Loucy (cell line): ENCODE measurements around the gene SMIM17.

Experiments used
- H2AFZ ChIP-seq: fragments of 200-600 bp; sonication (generic); 2 replicates; pipeline ENCODE4 v1.6.0; 2016; ENCODE audit warnings: antibody characterized with exemption, mild to moderate bottlenecking, low read length, moderate library complexity
- H3F3A ChIP-seq: fragments of 200-600 bp; 2 replicates; pipeline ENCODE4 v1.6.0; 2016; ENCODE audit warnings: antibody characterized with exemption, low read depth, mild to moderate bottlenecking
- H3K27me3 ChIP-seq: fragments of 200-600 bp; sonication (generic); 2 replicates; pipeline ENCODE4 v1.6.1; 2014; ENCODE audit warnings: low read length, mild to moderate bottlenecking; ENCODE audit not compliant: insufficient read depth, poor library complexity, severe bottlenecking
- H3K36me3 ChIP-seq: fragments of 200-600 bp; sonication (generic); 2 replicates; pipeline ENCODE4 v1.6.1; 2016; ENCODE audit warnings: low read length; ENCODE audit not compliant: insufficient read depth
- H3K4me1 ChIP-seq: fragments of 200-600 bp; sonication (generic); 2 replicates; pipeline ENCODE4 v1.5.1; 2014; ENCODE audit warnings: low read length, mild to moderate bottlenecking; ENCODE audit not compliant: insufficient read depth, poor library complexity, severe bottlenecking
- H3K4me2 ChIP-seq: fragments of 200-600 bp; sonication (generic); 2 replicates; pipeline ENCODE4 v1.6.0; 2014; ENCODE audit warnings: antibody characterized with exemption, low read length, low read depth, mild to moderate bottlenecking; ENCODE audit not compliant: poor library complexity, severe bottlenecking
- H3K4me3 ChIP-seq: fragments of 200-600 bp; sonication (generic); 2 replicates; pipeline ENCODE4 v1.5.1; 2014; ENCODE audit warnings: low read length, mild to moderate bottlenecking, mixed read lengths; ENCODE audit not compliant: poor library complexity, severe bottlenecking
- H3K79me2 ChIP-seq: fragments of 200-600 bp; sonication (generic); 2 replicates; pipeline ENCODE4 v1.6.1; 2014; ENCODE audit warnings: low read length; ENCODE audit not compliant: insufficient read depth
- H3K9ac ChIP-seq: fragments of 200-600 bp; sonication (generic); 2 replicates; pipeline ENCODE4 v1.6.0; 2014; ENCODE audit warnings: mild to moderate bottlenecking, low read depth, low read length, moderate library complexity; ENCODE audit not compliant: poor library complexity, severe bottlenecking
- H3K9me2 ChIP-seq: fragments of 200-600 bp; sonication (generic); replicated peaks from 2 replicates; pipeline ENCODE4 v1.6.1; 2016; ENCODE audit warnings: low read depth, low read length, mixed read lengths
- H3K9me3 ChIP-seq: fragments of 200-600 bp; sonication (generic); 2 replicates; pipeline ENCODE4 v1.6.1; 2014; ENCODE audit warnings: mild to moderate bottlenecking, antibody characterized with exemption, low read length, low read depth; ENCODE audit not compliant: insufficient read depth
- H4K20me1 ChIP-seq: fragments of 200-600 bp; sonication (generic); 2 replicates; pipeline ENCODE4 v1.6.0; 2014; ENCODE audit warnings: antibody characterized with exemption, low read length, mild to moderate bottlenecking; ENCODE audit not compliant: insufficient read depth, poor library complexity, severe bottlenecking
- EZH2phosphoT487 ChIP-seq: fragments of 200-600 bp; IDR thresholded peaks from 2 replicates; pipeline ENCODE4 v1.6.1; 2018; ENCODE audit warnings: antibody characterized with exemption, mild to moderate bottlenecking, moderate library complexity, borderline replicate concordance
- TF ChIP-seq, protein P1 (sequence below): fragments of 200-600 bp; sonication (generic); conservative IDR thresholded peaks from 2 replicates; pipeline ENCODE4 v1.5.1; 2014; ENCODE audit warnings: mild to moderate bottlenecking, antibody characterized with exemption, low read length

The SMIM17 gene

DNA sequence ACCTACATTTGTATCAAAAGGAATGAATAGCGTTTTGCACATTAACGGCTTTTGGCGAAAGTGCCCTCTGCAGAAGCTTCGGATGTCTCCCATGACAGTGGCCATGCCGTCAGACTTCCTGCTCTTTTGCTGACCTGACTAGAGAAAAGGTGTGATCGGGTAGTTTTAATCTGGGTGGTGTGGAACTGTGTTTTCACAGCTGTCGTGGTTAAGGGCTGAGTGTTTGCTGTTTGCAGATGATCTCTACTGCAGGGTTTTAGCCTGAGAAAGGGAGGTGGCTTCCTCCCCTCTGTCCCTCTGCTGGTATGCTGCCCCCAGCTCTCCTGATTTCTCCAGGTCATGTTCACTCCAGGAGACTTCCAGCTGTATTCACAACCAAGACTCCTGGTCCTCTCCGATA is 25.4 kb upstream of the SMIM17 start:
- TF ChIP-seq, protein P1, sequence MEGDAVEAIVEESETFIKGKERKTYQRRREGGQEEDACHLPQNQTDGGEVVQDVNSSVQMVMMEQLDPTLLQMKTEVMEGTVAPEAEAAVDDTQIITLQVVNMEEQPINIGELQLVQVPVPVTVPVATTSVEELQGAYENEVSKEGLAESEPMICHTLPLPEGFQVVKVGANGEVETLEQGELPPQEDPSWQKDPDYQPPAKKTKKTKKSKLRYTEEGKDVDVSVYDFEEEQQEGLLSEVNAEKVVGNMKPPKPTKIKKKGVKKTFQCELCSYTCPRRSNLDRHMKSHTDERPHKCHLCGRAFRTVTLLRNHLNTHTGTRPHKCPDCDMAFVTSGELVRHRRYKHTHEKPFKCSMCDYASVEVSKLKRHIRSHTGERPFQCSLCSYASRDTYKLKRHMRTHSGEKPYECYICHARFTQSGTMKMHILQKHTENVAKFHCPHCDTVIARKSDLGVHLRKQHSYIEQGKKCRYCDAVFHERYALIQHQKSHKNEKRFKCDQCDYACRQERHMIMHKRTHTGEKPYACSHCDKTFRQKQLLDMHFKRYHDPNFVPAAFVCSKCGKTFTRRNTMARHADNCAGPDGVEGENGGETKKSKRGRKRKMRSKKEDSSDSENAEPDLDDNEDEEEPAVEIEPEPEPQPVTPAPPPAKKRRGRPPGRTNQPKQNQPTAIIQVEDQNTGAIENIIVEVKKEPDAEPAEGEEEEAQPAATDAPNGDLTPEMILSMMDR = no peak
- no peak for TF ChIP-seq EZH2phosphoT487

DNA sequence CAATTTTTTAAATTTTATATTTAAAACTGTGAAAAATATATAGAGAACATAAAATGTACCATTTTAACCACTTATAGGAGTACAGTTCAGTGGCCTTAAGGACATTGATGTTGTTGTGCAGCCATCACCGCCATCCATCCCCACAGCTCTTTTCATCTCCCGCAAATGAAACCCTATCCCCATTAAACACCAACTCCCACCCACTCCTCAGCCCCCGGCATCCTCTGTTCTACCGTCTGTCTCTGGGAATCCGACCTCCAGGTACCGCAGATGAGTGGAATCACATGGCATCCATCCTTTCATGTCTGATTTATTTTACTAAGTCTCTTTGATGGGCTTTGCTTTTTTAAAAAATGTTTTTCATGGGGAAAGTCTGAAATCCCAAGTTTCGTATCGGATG is 23.8 kb upstream of the SMIM17 start:
- Histone ChIP-seq H3K79me2 (no peaks in the 10 kb centered on the region; the same call in 1 of the 2 replicates), H4K20me1 (peaks cover 9% of the 10 kb centered on the region), H3K4me3 (no peak overlapping the region), H2AFZ (no peak overlapping the region), H3K9ac (no peak overlapping the region), H3K9me2 (no peaks in the 10 kb centered on the region), H3K4me1 (no peaks in the 10 kb centered on the region), H3K27me3 (no peaks in the 10 kb centered on the region), H3K9me3 (no peaks in the 10 kb centered on the region), H3K36me3 (peaks cover 34% of the 10 kb centered on the region; the same call in 1 of the 2 replicates), H3F3A (no peaks in the 10 kb centered on the region), H3K4me2 (no peak overlapping the region)
- TF ChIP-seq EZH2phosphoT487 = no peak
- TF ChIP-seq, protein P1 = no peak

More for the DNA sequence above, 25.4 kb upstream of the SMIM17 start:
- no peak overlapping the region for H3K4me2 ChIP-seq
- H3K4me3 ChIP-seq = no peak overlapping the region
- no peak overlapping the region for H3K9ac ChIP-seq
- no peak overlapping the region for H2AFZ ChIP-seq
- peaks cover 9% of the 10 kb centered on the region for H4K20me1 ChIP-seq
- H3K36me3 ChIP-seq = peaks cover 19% of the 10 kb centered on the region; the same call in 1 of the 2 replicates
- no peaks in the 10 kb centered on the region; the same call in 1 of the 2 replicates for H3K79me2 ChIP-seq
- no peaks in the 10 kb centered on the region for H3K9me2 ChIP-seq
- no peaks in the 10 kb centered on the region for H3K9me3 ChIP-seq
- H3F3A ChIP-seq = no peaks in the 10 kb centered on the region
- no peaks in the 10 kb centered on the region for H3K27me3 ChIP-seq
- H3K4me1 ChIP-seq = no peaks in the 10 kb centered on the region

DNA sequence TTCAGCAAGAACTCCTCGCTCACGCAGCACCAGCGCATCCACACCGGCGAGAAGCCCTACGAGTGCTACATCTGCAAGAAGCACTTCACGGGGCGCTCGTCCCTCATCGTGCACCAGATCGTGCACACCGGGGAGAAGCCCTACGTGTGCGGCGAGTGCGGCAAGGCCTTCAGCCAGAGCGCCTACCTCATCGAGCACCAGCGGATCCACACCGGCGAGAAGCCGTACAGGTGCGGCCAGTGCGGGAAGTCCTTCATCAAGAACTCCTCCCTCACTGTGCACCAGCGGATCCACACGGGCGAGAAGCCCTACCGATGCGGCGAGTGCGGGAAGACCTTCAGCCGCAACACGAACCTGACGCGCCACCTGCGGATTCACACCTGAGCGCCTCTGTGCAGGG is 20.6 kb upstream of the SMIM17 start:
- Histone ChIP-seq H3K9me3 (no peaks in the 10 kb centered on the region), H3K36me3 (peaks cover 46% of the 10 kb centered on the region; the same call in 1 of the 2 replicates), H3K4me2 (no peak overlapping the region), H3K79me2 (no peaks in the 10 kb centered on the region; the same call in 1 of the 2 replicates), H2AFZ (no peak overlapping the region), H3K4me3 (no peak overlapping the region), H3F3A (no peaks in the 10 kb centered on the region), H3K27me3 (no peaks in the 10 kb centered on the region), H3K9ac (no peak overlapping the region), H3K9me2 (no peaks in the 10 kb centered on the region), H4K20me1 (peaks cover 5% of the 10 kb centered on the region), H3K4me1 (no peaks in the 10 kb centered on the region)
- no peak for TF ChIP-seq EZH2phosphoT487
- TF ChIP-seq, protein P1 = no peak
